Pancreas (tissue), 10 donors: ENCODE measurements around the gene MYCBP2. TPM values are rescaled to one million over a fixed set of nuclear protein-coding genes. Genes with fewer than 3 reads are reported as not detected.

ENCODE experiments used
- ATAC-seq, 4 donors: fragments of 200-7000 bp; cut with Tn5 transposase; one replicate each; pipeline versions ENCODE4 v1.8.0 to v1.9.1; 2020; ENCODE audit warnings: mild to moderate bottlenecking in 4 of 4, moderate library complexity in 4 of 4
- DNase-seq, 6 donors: peaks; one replicate each; pipeline ENCODE4 v3.0.0-alpha.2; 2020
- FAIRE-seq: peaks from 2 replicates; lab custom pipeline; 2012; peaks lifted over from hg19 to GRCh38; lab: Jason Lieb, UNC
- H3K27ac ChIP-seq, 4 donors: fragments of 200-600 bp; sonication (generic); 1 replicate in 3 of 4; 2 replicates in 1 of 4; pipeline versions ENCODE4 v1.5.0 to v1.8.0; 2020
- H3K27me3 ChIP-seq, 4 donors: fragments of 200-600 bp; one replicate each; pipeline ENCODE4 v1.8.0; 2021
- H3K36me3 ChIP-seq, 3 donors: fragments of 200-600 bp; sonication (generic) in 1 of 3; one replicate each; pipeline versions ENCODE4 v1.5.0 to v1.8.0; 2020 to 2021
- H3K4me1 ChIP-seq, 3 donors: fragments of 200-600 bp; one replicate each; pipeline ENCODE4 v1.8.0; 2021
- H3K4me3 ChIP-seq, 4 donors: fragments of 200-600 bp; sonication (generic) in 2 of 4; one replicate each; pipeline versions ENCODE4 v1.5.0 to v1.8.0; 2020 to 2021
- H3K9me3 ChIP-seq, 4 donors: fragments of 200-600 bp; one replicate each; pipeline ENCODE4 v1.8.0; 2021
- CTCF ChIP-seq, 4 donors: fragments of 200-600 bp; sonication (generic) in 3 of 4; IDR thresholded peaks; one replicate each; pipeline versions ENCODE4 v1.5.0 to v1.8.0; 2021; ENCODE audit warnings: antibody characterized with exemption in 4 of 4
- WGBS, 2 donors: extraction: QIAGEN DNeasy Blood & Tissue Kit; methylation state at CpG; one replicate each; pipeline ENCODE4 v1.1.7; 2013; 5-methylcytosine and 5-hydroxymethylcytosine counted together
- intact Hi-C, 3 donors: fragments of 100-400 bp; cut with DNase I; formaldehyde crosslinking; loops; one replicate each; pipeline versions ENCODE4 v1.11.1 to v1.14.2; 2022
- polyA plus RNA-seq, 2 donors: library from polyadenylated mRNA; stranded (reverse); fragments of 200-250 nt; gene quantifications; one replicate each; pipeline ENCODE4 v1.2.3, GENCODE V29; 2013
- total RNA-seq, 6 donors: library from RNA; stranded (reverse); fragmentation: NEBNext Ultra II Directional in 4 of 6; extraction: Animal tissue kit (Norgen Biotek cat#: 25700) in 4 of 6; gene quantifications; one replicate each; pipeline versions ENCODE4 v1.2.1 to v1.2.4, GENCODE V29; 2021 to 2023
- donor health status: healthy with polysubstance abuse.
- donor health status: DM: no; HTN: no; CAD: no; lungs with moderate emphysema.
- donor health status: DM: no; HTN: no; CAD: no.
- donor health status: control.
- donor health status: control.
- donor health status: Bipolar disorder and iron deficiency.
- donor health status: DM: yes; HTN: yes; CAD: no.
- donor health status: DM: no; HTN: no; CAD: no.
- donor health status: DM: no; HTN: no; CAD: no.
- donor health status: DM: yes; HTN: yes; CAD: no.

MYCBP2 gene
- total and polyA plus RNA-seq, 8 donors: 17.6 to 49.1 (median 43.1) TPM

- FAIRE-seq (no peak), ATAC-seq (no peak), DNase-seq (no peak)
- intact Hi-C loops: loop anchor here in 1 of 3 donors (10.0 kb wide), 1 partner anchor 93 kb away; no protein-coding TSS in a partner anchor
- H3K27me3 ChIP-seq: no peaks in the 10 kb centered on the region
- 95 to 97% methylated on average over 2 of the region's 2 CpGs for WGBS, 2 donors
- no peak overlapping the region for H3K4me3 ChIP-seq
- TF ChIP-seq CTCF (IDR thresholded peaks at IDR 0.05): no peak
- H3K4me1 ChIP-seq: no peaks in the 10 kb centered on the region
- H3K9me3 ChIP-seq: no peaks in the 10 kb centered on the region
- peaks cover 0 to 72% (median 13%) of the 10 kb centered on the region in 3 donors for H3K36me3 ChIP-seq
- H3K27ac ChIP-seq: no peak overlapping the region
Measured at GRCh38 chr13:77177646-77178045, 149.2 kb downstream of the MYCBP2 start.

- Histone ChIP-seq H3K27me3 (no peaks in the 10 kb centered on the region), H3K36me3 (peaks cover 0 to 78% (median 13%) of the 10 kb centered on the region in 3 donors), H3K9me3 (no peaks in the 10 kb centered on the region), H3K27ac (no peak overlapping the region), H3K4me1 (no peaks in the 10 kb centered on the region), H3K4me3 (no peak overlapping the region)
- intact Hi-C loops: loop anchor here in 1 of 3 donors (10.0 kb wide), 1 partner anchor 92 kb away; no protein-coding TSS in a partner anchor
- ATAC-seq: no peak
- FAIRE-seq: peak; percentile 43
- TF ChIP-seq CTCF (IDR thresholded peaks at IDR 0.05): no peak
- DNase-seq: no peak
- 91 to 94% methylated on average over 2 of the region's 2 CpGs for WGBS, 2 donors
Measured at GRCh38 chr13:77176350-77176749, 150.5 kb downstream of the MYCBP2 start.

GRCh38 chr13:77172650-77173049 is 154.2 kb downstream of the MYCBP2 start:
- no peak for DNase-seq
- FAIRE-seq: no peak
- Histone ChIP-seq H3K36me3 (peaks cover 0 to 63% (median 8%) of the 10 kb centered on the region in 3 donors), H3K27me3 (no peaks in the 10 kb centered on the region), H3K9me3 (no peaks in the 10 kb centered on the region), H3K4me3 (no peak overlapping the region), H3K4me1 (no peaks in the 10 kb centered on the region), H3K27ac (no peak overlapping the region)
- TF ChIP-seq CTCF (IDR thresholded peaks at IDR 0.05): no peak
- intact Hi-C loops: loop anchor here in 1 of 3 donors (10.0 kb wide), 1 partner anchor 88 kb away; no protein-coding TSS in a partner anchor
- no peak for ATAC-seq
- WGBS, 2 donors: 98% methylated on average over 4 of the region's 4 CpGs

- Histone ChIP-seq H3K9me3 (no peaks in the 10 kb centered on the region), H3K27ac (no peak overlapping the region), H3K36me3 (peaks cover 0 to 55% (median 8%) of the 10 kb centered on the region in 3 donors), H3K4me3 (no peak overlapping the region), H3K4me1 (no peaks in the 10 kb centered on the region), H3K27me3 (no peaks in the 10 kb centered on the region)
- DNase-seq (no peak), FAIRE-seq (no peak), ATAC-seq (no peak)
- intact Hi-C loops: loop anchor here in 1 of 3 donors (10.0 kb wide), 1 partner anchor 87 kb away; no protein-coding TSS in a partner anchor
- WGBS, 2 donors: 95 to 99% methylated on average over 2 of the region's 2 CpGs
- no peak for TF ChIP-seq CTCF (IDR thresholded peaks at IDR 0.05)
Measured at GRCh38 chr13:77171451-77171850, 155.4 kb downstream of the MYCBP2 start.

- WGBS, 2 donors: 92 to 94% methylated on average over 6 of the region's 6 CpGs
- ATAC-seq: no peak
Measured at GRCh38 chr13:77168237-77168636, 158.7 kb downstream of the MYCBP2 start.

More at GRCh38 chr13:77168237-77168636, 158.7 kb downstream of the MYCBP2 start:
- FAIRE-seq (no peak), DNase-seq (no peak)
- no peak for TF ChIP-seq CTCF (IDR thresholded peaks at IDR 0.05)
- Histone ChIP-seq H3K27ac (no peak overlapping the region), H3K4me3 (no peak overlapping the region), H3K27me3 (no peaks in the 10 kb centered on the region), H3K36me3 (peaks cover 2 to 35% (median 3%) of the 10 kb centered on the region in 3 donors), H3K4me1 (no peaks in the 10 kb centered on the region), H3K9me3 (no peaks in the 10 kb centered on the region)
- intact Hi-C loops: no loop called here
